IPS-20b (cell line): ENCODE results near the gene LAMA2.

Experiments
- H3K27ac ChIP-seq: one replicate; pipeline ENCODE4 v1.5.1; 2013; ENCODE audit warnings: low read length
- H3K27me3 ChIP-seq: 2 replicates; pipeline ENCODE4 v1.6.1; 2013; ENCODE audit warnings: mild to moderate bottlenecking, low read length, inconsistent platforms; ENCODE audit not compliant: insufficient read depth
- H3K36me3 ChIP-seq: 2 replicates; pipeline ENCODE4 v1.6.1; 2013; ENCODE audit warnings: low read depth, mild to moderate bottlenecking, inconsistent platforms, low read length, moderate library complexity; ENCODE audit not compliant: insufficient read depth
- H3K4me1 ChIP-seq: 2 replicates; pipeline ENCODE4 v1.6.1; 2013; ENCODE audit warnings: mild to moderate bottlenecking, control low read depth, inconsistent platforms, low read length, moderate library complexity; ENCODE audit not compliant: insufficient read depth
- H3K4me3 ChIP-seq: 2 replicates; pipeline ENCODE4 v1.5.1; 2013; ENCODE audit warnings: mild to moderate bottlenecking, low read length, inconsistent platforms
- H3K9ac ChIP-seq: 2 replicates; pipeline ENCODE4 v1.6.1; 2013; ENCODE audit warnings: low read depth, mild to moderate bottlenecking, inconsistent platforms, low read length, moderate library complexity
- H3K9me3 ChIP-seq: 2 replicates; pipeline ENCODE4 v1.6.1; 2013; ENCODE audit warnings: mild to moderate bottlenecking, low read depth, low read length, inconsistent platforms; ENCODE audit not compliant: insufficient read depth

The LAMA2 gene

GRCh38 chr6:129264480-129265045, 381.6 kb downstream of the LAMA2 start:
- no peaks in the 10 kb centered on the region for H3K27me3 ChIP-seq
- H3K36me3 ChIP-seq, result no peaks in the 10 kb centered on the region
- no peak overlapping the region for H3K27ac ChIP-seq
- H3K4me3 ChIP-seq, result no peak overlapping the region
- H3K4me1 ChIP-seq, result no peaks in the 10 kb centered on the region
- no peaks in the 10 kb centered on the region for H3K9me3 ChIP-seq
- H3K9ac ChIP-seq, result no peak overlapping the region

DNA sequence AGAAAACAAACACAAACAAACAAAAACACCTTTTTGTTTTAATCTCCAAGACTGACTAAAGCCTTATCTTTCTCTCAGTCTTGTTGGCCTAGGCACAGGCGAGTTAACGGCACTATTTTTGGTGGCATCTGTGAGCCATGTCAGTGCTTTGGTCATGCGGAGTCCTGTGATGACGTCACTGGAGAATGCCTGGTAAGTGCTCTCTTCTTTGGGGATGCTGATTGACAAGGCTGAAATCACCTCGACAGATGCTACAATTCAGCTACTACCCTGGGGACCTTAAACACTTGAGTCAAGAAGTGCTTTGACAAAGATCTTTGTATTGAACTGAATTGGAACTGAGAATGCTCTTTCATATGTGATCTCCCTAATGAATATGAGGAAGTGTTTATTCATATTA, 384.1 kb downstream of the LAMA2 start:
- no peak overlapping the region for H3K9ac ChIP-seq
- no peak overlapping the region for H3K27ac ChIP-seq
- no peaks in the 10 kb centered on the region for H3K36me3 ChIP-seq
- no peaks in the 10 kb centered on the region for H3K9me3 ChIP-seq
- H3K27me3 ChIP-seq, result no peaks in the 10 kb centered on the region
- no peak overlapping the region for H3K4me3 ChIP-seq
- H3K4me1 ChIP-seq, result 0 out of 2 replicates have a peak, but pooled peaks cover 5% of the 10 kb centered on the region

DNA sequence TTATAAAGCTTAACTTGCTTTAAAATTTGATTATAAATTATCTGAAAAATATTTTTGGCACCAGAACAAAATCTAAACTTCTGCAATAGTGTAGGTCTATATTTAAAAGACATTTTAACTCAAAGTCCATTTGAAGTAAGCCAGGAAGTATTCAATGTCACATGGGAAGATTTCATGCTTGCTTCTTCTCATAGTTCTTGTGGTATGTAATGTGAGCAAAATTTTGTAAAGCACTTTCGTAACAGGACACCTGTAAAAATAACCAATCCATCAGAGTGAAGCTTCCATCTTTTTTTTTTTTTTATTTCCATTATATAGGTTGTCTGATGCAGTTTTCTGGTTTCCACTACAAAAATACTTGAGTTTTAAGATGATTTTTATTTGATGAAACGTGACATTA, 386.1 kb downstream of the LAMA2 start:
- Histone ChIP-seq H3K9me3 (no peaks in the 10 kb centered on the region), H3K27ac (no peak overlapping the region), H3K9ac (no peak overlapping the region), H3K36me3 (no peaks in the 10 kb centered on the region), H3K4me1 (peaks cover 11% of the 10 kb centered on the region; the same call in 1 of the 2 replicates), H3K27me3 (no peaks in the 10 kb centered on the region), H3K4me3 (no peak overlapping the region)

GRCh38 chr6:129269891-129270290, 387.0 kb downstream of the LAMA2 start:
- Histone ChIP-seq H3K9me3 (no peaks in the 10 kb centered on the region), H3K9ac (no peak overlapping the region), H3K27me3 (no peaks in the 10 kb centered on the region), H3K27ac (no peak overlapping the region), H3K4me1 (peaks cover 11% of the 10 kb centered on the region; the same call in 1 of the 2 replicates), H3K4me3 (no peak overlapping the region), H3K36me3 (no peaks in the 10 kb centered on the region)

- Histone ChIP-seq H3K9ac (no peak overlapping the region), H3K27me3 (no peaks in the 10 kb centered on the region), H3K9me3 (no peaks in the 10 kb centered on the region), H3K4me3 (no peak overlapping the region), H3K27ac (no peak overlapping the region), H3K4me1 (peaks cover 11% of the 10 kb centered on the region; the same call in 1 of the 2 replicates), H3K36me3 (no peaks in the 10 kb centered on the region)
Measured at GRCh38 chr6:129270450-129270849, 387.5 kb downstream of the LAMA2 start.

GRCh38 chr6:129273161-129273560, 390.2 kb downstream of the LAMA2 start:
- Histone ChIP-seq H3K9me3 (no peaks in the 10 kb centered on the region), H3K36me3 (no peaks in the 10 kb centered on the region), H3K4me3 (no peak overlapping the region), H3K27ac (no peak overlapping the region), H3K9ac (no peak overlapping the region), H3K4me1 (peaks cover 14% of the 10 kb centered on the region), H3K27me3 (no peaks in the 10 kb centered on the region)

GRCh38 chr6:129276461-129276860, 393.5 kb downstream of the LAMA2 start:
- Histone ChIP-seq H3K27ac (no peak overlapping the region), H3K4me1 (peaks cover 10% of the 10 kb centered on the region), H3K36me3 (no peaks in the 10 kb centered on the region), H3K9ac (no peak overlapping the region), H3K9me3 (no peaks in the 10 kb centered on the region), H3K27me3 (no peaks in the 10 kb centered on the region), H3K4me3 (no peak overlapping the region)

DNA sequence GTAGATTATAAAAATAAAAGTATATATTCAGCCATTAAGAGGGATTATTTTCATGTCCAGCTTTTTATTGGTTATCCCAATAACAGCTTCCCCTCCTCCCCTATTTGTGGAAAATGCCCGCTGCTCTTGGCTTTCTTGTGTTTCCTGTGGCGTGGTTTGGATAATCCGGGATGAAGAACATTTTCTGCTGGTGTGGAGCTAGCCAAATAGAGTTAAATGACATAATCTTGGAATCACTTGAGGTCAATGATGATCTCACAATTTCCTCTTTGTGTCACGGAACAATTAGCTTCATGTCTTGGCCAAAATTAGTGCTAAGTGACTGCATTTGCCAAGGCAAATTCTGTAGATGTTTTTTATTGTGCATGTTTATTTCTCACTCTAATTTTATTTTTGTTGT, 394.0 kb downstream of the LAMA2 start:
- no peak overlapping the region for H3K27ac ChIP-seq
- H3K4me3 ChIP-seq, result no peak overlapping the region
- peaks cover 10% of the 10 kb centered on the region for H3K4me1 ChIP-seq
- no peaks in the 10 kb centered on the region for H3K36me3 ChIP-seq
- H3K9me3 ChIP-seq, result no peaks in the 10 kb centered on the region
- no peaks in the 10 kb centered on the region for H3K27me3 ChIP-seq
- no peak overlapping the region for H3K9ac ChIP-seq

DNA sequence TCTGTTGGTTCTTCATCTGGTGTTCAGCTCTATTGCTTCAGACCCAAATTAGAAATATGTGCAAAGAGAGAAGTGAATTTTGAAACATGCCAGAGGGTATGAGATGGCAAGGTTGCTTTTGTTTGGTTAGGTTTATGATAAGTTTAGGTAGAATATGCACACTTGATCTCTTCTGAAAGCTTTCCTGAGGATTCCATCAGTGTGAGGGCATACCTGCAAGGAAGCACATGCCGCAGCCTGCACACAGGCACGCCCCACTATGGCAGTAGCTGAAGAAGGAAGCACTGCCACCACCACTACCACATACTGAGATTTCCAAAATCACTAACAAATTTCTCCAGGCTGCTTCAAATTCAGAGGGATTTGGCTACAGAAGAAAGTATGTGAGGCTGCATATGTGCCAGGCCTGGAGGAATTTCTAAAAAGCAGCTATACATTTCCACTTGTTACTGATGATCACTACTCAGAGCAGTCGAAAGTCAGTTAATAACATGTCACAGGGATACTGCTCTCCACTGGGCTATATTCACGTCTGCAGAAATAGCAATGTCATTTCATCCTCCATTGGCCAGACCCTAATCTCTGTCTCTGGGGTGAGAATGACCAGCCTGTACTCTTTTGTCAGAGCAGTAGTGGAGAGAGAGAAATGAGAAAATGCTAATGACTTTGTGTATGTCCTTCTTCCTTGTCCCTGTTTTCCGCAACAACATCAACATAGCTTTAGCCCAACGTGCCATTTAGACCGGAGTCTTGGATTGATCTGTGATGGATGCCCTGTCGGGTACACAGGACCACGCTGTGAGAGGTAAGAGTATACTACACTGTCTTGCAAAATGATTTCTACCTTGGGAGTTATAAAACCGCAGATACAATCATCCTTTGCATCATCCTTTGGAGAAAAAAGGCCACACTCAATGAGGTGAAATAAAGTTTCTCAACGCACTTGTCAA, 396.7 kb downstream of the LAMA2 start:
- H3K36me3 ChIP-seq, result no peaks in the 10 kb centered on the region
- peaks cover 4% of the 10 kb centered on the region; the same call in 1 of the 2 replicates for H3K4me1 ChIP-seq
- H3K4me3 ChIP-seq, result no peak overlapping the region
- no peaks in the 10 kb centered on the region for H3K27me3 ChIP-seq
- no peak overlapping the region for H3K27ac ChIP-seq
- H3K9ac ChIP-seq, result no peak overlapping the region
- H3K9me3 ChIP-seq, result no peaks in the 10 kb centered on the region

GRCh38 chr6:129280293-129280644, 397.3 kb downstream of the LAMA2 start:
- H3K4me3 ChIP-seq, result no peak overlapping the region
- H3K9me3 ChIP-seq, result no peaks in the 10 kb centered on the region
- H3K27me3 ChIP-seq, result no peaks in the 10 kb centered on the region
- peaks cover 4% of the 10 kb centered on the region; the same call in 1 of the 2 replicates for H3K4me1 ChIP-seq
- H3K36me3 ChIP-seq, result no peaks in the 10 kb centered on the region
- no peak overlapping the region for H3K9ac ChIP-seq
- H3K27ac ChIP-seq, result no peak overlapping the region

GRCh38 chr6:129280749-129281148, 397.8 kb downstream of the LAMA2 start:
- Histone ChIP-seq H3K27me3 (no peaks in the 10 kb centered on the region), H3K27ac (no peak overlapping the region), H3K9ac (no peak overlapping the region)

More at GRCh38 chr6:129280749-129281148, 397.8 kb downstream of the LAMA2 start:
- H3K4me3 ChIP-seq, result no peak overlapping the region
- H3K9me3 ChIP-seq, result no peaks in the 10 kb centered on the region
- H3K36me3 ChIP-seq, result no peaks in the 10 kb centered on the region
- H3K4me1 ChIP-seq, result peaks cover 4% of the 10 kb centered on the region; the same call in 1 of the 2 replicates
